ENCODE data around the gene PTPRD.

Gene PTPRD

GRCh38 chr9:8683496-8683895, 1929.3 kb downstream of the PTPRD start:
- DNase-seq (ENCODE audit: low read depth) = no peak

GRCh38 chr9:8680658-8681057, 1932.1 kb downstream of the PTPRD start:
- no peak for DNase-seq (ENCODE audit: low read depth)

GRCh38 chr9:8680157-8680556, 1932.6 kb downstream of the PTPRD start:
- no peak for DNase-seq (ENCODE audit: low read depth)

- DNase-seq (ENCODE audit: low read depth) = no peak
These were observed 1933.4 kb downstream of the PTPRD start for GRCh38 chr9:8679371-8679822.

- no peak for DNase-seq (ENCODE audit: low read depth)
These were observed 1935.1 kb downstream of the PTPRD start for GRCh38 chr9:8677741-8678140.

- no peak for DNase-seq (ENCODE audit: low read depth)
These were observed 1938.3 kb downstream of the PTPRD start for GRCh38 chr9:8674536-8674935.

GRCh38 chr9:8673830-8674229, 1939.0 kb downstream of the PTPRD start:
- no peak for DNase-seq (ENCODE audit: low read depth)

GRCh38 chr9:8670751-8671150, 1942.1 kb downstream of the PTPRD start:
- no peak for DNase-seq (ENCODE audit: low read depth)

- DNase-seq (ENCODE audit: low read depth) = no peak
These were observed 1944.1 kb downstream of the PTPRD start for GRCh38 chr9:8668751-8669150.

- DNase-seq (ENCODE audit: low read depth) = no peak
These were observed 1944.6 kb downstream of the PTPRD start for GRCh38 chr9:8668231-8668630.

GRCh38 chr9:8666060-8666459, 1946.7 kb downstream of the PTPRD start:
- no peak for DNase-seq (ENCODE audit: low read depth)

GRCh38 chr9:8660383-8660782, 1952.4 kb downstream of the PTPRD start:
- DNase-seq (ENCODE audit: low read depth) = no peak

- DNase-seq (ENCODE audit: low read depth) = no peak
These were observed 1953.7 kb downstream of the PTPRD start for GRCh38 chr9:8659108-8659507.

GRCh38 chr9:8655071-8655470, 1957.7 kb downstream of the PTPRD start:
- DNase-seq (ENCODE audit: low read depth) = no peak

- no peak for DNase-seq (ENCODE audit: low read depth)
These were observed 1958.9 kb downstream of the PTPRD start for GRCh38 chr9:8653855-8654254.

GRCh38 chr9:8653111-8653510, 1959.7 kb downstream of the PTPRD start:
- no peak for DNase-seq (ENCODE audit: low read depth)

- DNase-seq (ENCODE audit: low read depth) = no peak
These were observed 1960.5 kb downstream of the PTPRD start for GRCh38 chr9:8652255-8652654.

- DNase-seq (ENCODE audit: low read depth) = no peak
These were observed 1961.0 kb downstream of the PTPRD start for GRCh38 chr9:8651846-8652215.

GRCh38 chr9:8651070-8651845, 1961.5 kb downstream of the PTPRD start:
- DNase-seq (ENCODE audit: low read depth) = no peak

GRCh38 chr9:8649807-8650206, 1963.0 kb downstream of the PTPRD start:
- no peak for DNase-seq (ENCODE audit: low read depth)

GRCh38 chr9:8649160-8649559, 1963.6 kb downstream of the PTPRD start:
- DNase-seq (ENCODE audit: low read depth) = no peak

GRCh38 chr9:8648271-8648845, 1964.4 kb downstream of the PTPRD start:
- DNase-seq (ENCODE audit: low read depth) = no peak

GRCh38 chr9:8647824-8648223, 1965.0 kb downstream of the PTPRD start:
- no peak for DNase-seq (ENCODE audit: low read depth)

GRCh38 chr9:8644571-8644970, 1968.2 kb downstream of the PTPRD start:
- no peak for DNase-seq (ENCODE audit: low read depth)

Data from GM04504 (cell line).